Osteocyte (in vitro differentiated cells): ENCODE results near the gene BEX3. TPM values are rescaled to one million over a fixed set of nuclear protein-coding genes. Genes with fewer than 3 reads are reported as not detected.
"Not testable (repeated sequence)": the region's sequence is repeated elsewhere in the genome, so short reads cannot be mapped to it uniquely, and the experiment has no call there.

Source experiments
- DNase-seq: peaks from one replicate; pipeline ENCODE4 v3.0.0; 2021; ENCODE audit warnings: mixed read lengths; ENCODE audit not compliant: unreplicated experiment; ENCODE audit errors: extremely low spot score
- H3K27ac Mint-ChIP-seq: one replicate; pipeline ENCODE4 v1.8.0; 2021; ENCODE audit warnings: mild to moderate bottlenecking, mixed read lengths; ENCODE audit not compliant: unreplicated experiment
- H3K27me3 Mint-ChIP-seq: one replicate; pipeline ENCODE4 v1.8.0; 2021; ENCODE audit warnings: mixed read lengths; ENCODE audit not compliant: unreplicated experiment
- H3K36me3 Mint-ChIP-seq: one replicate; pipeline ENCODE4 v1.8.0; 2021; ENCODE audit warnings: mixed read lengths; ENCODE audit not compliant: unreplicated experiment
- H3K4me1 Mint-ChIP-seq: one replicate; pipeline ENCODE4 v1.8.0; 2021; ENCODE audit warnings: mixed read lengths; ENCODE audit not compliant: unreplicated experiment
- H3K4me3 Mint-ChIP-seq: one replicate; pipeline ENCODE4 v1.8.0; 2021; ENCODE audit warnings: mild to moderate bottlenecking, moderate library complexity, mixed read lengths; ENCODE audit not compliant: unreplicated experiment
- H3K9me3 Mint-ChIP-seq: one replicate; pipeline ENCODE4 v1.8.0; 2021; ENCODE audit warnings: mixed read lengths; ENCODE audit not compliant: unreplicated experiment
- total RNA-seq: library from RNA; stranded (reverse); gene quantifications from 2 replicates; pipeline ENCODE4 v1.2.1, GENCODE V29; 2021
- TF ChIP-seq, protein P1 (sequence below): fragments of 200-600 bp; sonication (generic); IDR thresholded peaks from 2 replicates; pipeline ENCODE4 v1.5.0; 2021; ENCODE audit warnings: antibody characterized with exemption, mild to moderate bottlenecking, moderate library complexity

BEX3 gene
- total RNA-seq, 1 donor from 2014 or later = 224 TPM

DNA sequence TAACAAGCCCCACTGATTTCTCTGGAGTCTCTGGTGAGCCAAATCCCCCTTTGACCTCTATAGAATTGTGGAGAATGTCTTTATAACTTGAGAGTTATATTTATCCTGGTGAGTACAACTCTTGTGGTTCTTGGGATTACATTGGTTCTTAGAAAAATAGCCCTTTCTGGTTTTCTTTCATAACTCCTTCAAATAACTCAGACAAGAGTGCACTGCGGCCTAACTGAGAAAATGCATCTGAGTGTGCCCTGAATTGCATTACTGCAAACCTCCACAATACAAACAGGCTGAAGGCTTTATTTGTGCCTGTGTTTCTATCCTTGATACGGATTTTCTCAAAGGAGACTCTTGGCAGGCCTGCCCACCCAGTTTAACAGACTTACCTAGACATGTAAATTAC is 2.7 kb downstream of the BEX3 start:
- TF ChIP-seq, protein P1, sequence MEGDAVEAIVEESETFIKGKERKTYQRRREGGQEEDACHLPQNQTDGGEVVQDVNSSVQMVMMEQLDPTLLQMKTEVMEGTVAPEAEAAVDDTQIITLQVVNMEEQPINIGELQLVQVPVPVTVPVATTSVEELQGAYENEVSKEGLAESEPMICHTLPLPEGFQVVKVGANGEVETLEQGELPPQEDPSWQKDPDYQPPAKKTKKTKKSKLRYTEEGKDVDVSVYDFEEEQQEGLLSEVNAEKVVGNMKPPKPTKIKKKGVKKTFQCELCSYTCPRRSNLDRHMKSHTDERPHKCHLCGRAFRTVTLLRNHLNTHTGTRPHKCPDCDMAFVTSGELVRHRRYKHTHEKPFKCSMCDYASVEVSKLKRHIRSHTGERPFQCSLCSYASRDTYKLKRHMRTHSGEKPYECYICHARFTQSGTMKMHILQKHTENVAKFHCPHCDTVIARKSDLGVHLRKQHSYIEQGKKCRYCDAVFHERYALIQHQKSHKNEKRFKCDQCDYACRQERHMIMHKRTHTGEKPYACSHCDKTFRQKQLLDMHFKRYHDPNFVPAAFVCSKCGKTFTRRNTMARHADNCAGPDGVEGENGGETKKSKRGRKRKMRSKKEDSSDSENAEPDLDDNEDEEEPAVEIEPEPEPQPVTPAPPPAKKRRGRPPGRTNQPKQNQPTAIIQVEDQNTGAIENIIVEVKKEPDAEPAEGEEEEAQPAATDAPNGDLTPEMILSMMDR = no peak
- no peak for DNase-seq
- H3K4me3 Mint-ChIP-seq = no peak overlapping the region
- no peaks in the 10 kb centered on the region for H3K27me3 Mint-ChIP-seq
- H3K4me1 Mint-ChIP-seq = peaks cover 14% of the 10 kb centered on the region
- H3K9me3 Mint-ChIP-seq = peaks cover 5% of the 10 kb centered on the region
- peaks cover 10% of the 10 kb centered on the region for H3K36me3 Mint-ChIP-seq
- H3K27ac Mint-ChIP-seq = peak overlapping the region; percentile 65

DNA sequence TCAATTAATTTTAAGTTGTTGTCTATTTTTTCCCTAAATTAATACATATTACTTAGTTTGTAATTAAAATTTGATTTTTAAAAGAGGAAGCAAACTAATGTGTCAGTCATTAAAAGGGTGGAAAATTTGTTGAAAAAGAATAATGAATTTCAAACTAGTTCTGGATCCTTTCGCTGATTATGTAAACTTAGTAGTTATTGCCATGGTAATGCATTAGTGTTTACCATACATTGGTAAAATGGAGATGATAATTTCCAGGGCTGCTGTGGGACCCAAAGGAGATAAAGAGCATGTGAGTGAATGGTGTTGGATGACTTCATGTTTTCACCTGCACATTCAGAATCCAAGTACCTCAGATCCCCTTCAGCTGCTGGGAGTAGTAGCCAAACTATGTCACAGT is 6.5 kb downstream of the BEX3 start:
- no peaks in the 10 kb centered on the region for H3K9me3 Mint-ChIP-seq
- DNase-seq = no peak
- H3K27ac Mint-ChIP-seq = no peak overlapping the region
- TF ChIP-seq, protein P1 = no peak
- H3K4me3 Mint-ChIP-seq = no peak overlapping the region
- no peaks in the 10 kb centered on the region for H3K27me3 Mint-ChIP-seq
- peaks cover 6% of the 10 kb centered on the region for H3K4me1 Mint-ChIP-seq
- H3K36me3 Mint-ChIP-seq = peaks cover 6% of the 10 kb centered on the region

DNA sequence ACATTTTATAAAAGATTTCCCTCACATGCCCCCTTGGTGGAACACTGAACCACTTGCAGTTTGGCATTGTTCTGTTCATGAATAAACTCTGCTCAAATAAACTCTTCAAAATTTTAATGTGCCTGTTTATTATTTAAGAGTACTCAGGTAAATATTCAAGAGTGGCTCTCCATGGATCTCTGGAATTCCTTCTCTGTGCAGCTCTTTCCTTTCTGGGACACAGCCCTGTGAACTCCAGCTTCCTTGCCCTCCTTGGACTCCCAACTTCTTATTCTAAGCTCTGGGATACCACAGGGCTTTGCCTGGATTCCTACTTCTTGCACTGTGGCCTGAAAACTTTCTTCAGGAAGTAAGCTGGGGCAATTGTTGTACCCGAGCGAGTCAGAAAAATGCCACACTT is 8.3 kb downstream of the BEX3 start:
- Mint-ChIP-seq H3K27ac (no peak overlapping the region), H3K36me3 (no peaks in the 10 kb centered on the region), H3K4me1 (no peaks in the 10 kb centered on the region), H3K9me3 (no peaks in the 10 kb centered on the region), H3K27me3 (no peaks in the 10 kb centered on the region), H3K4me3 (no peak overlapping the region)
- no peak for DNase-seq
- TF ChIP-seq, protein P1 = no peak

DNA sequence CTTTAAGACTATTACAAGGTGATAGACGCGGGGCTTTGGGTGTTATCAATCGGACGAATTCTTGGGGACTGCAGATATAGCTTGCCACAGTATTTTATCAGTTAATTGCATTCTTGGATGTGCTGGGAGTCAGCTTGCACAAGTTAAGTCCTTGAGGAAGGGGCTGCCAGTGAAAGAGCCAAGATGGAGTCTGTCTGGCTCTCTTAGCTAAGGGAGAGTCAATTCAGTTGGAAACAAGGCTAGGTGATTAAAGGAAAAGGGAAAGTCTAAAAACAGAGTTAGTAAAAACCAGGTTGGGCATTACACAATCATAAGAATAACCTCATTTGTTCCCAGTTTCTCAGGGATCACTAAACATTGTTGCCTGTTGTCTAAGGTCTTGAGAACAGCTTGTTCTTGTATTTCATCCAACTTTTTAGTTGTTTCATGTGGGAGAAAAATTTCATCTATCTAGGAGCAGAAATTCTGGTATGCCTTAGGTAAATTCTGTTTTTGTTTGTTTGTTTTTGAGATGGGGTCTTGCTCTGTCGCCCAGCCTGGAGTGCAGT is 9.0 kb downstream of the BEX3 start:
- H3K9me3 Mint-ChIP-seq, H3K27ac Mint-ChIP-seq, H3K4me3 Mint-ChIP-seq, H3K36me3 Mint-ChIP-seq, H3K4me1 Mint-ChIP-seq, DNase-seq, H3K27me3 Mint-ChIP-seq: not testable (repeated sequence)

DNA sequence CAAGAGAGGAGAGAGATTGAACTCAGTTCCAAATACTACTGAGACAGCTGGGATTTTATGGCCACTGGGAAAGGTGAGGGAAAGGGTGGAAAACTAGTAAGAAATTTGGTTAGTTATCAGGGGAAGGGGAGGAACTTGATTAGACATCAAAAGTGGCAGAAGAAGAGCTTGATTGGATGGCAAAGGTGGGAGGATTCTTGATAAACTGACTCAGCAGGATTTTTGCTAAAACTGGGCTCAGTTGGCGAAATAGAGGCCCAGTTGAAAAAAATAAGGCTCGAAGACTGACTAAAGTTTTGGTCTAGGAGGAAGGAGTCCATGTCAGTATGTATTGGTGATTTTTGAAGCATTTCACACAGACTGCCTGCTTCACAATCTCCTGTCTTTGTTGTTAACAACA is 10.0 kb downstream of the BEX3 start:
- no peaks in the 10 kb centered on the region for H3K36me3 Mint-ChIP-seq
- no peaks in the 10 kb centered on the region for H3K9me3 Mint-ChIP-seq
- H3K4me3 Mint-ChIP-seq = no peak overlapping the region
- no peaks in the 10 kb centered on the region for H3K4me1 Mint-ChIP-seq
- no peak for DNase-seq
- H3K27ac Mint-ChIP-seq = no peak overlapping the region
- TF ChIP-seq, protein P1 = no peak
- no peaks in the 10 kb centered on the region for H3K27me3 Mint-ChIP-seq

DNA sequence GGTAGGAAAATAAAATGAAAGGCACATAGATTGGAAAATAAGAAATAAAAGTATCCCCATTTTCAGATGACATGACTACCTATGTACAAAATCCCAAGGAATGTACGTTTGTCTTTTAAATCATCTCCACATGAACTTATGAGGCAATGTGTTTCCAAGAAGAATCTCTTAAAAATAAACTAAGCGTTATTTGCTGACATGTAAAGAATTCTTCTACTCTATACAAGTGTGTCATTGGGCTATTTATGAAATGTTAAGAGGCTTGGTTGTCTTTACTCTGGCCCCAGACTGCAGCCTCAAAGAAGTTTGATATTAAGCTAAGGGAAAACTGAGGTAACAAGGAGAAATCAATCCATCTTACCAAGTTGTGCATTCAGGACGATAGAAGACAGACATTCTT is 17.1 kb downstream of the BEX3 start:
- DNase-seq = no peak
- TF ChIP-seq, protein P1 = no peak
- no peaks in the 10 kb centered on the region for H3K36me3 Mint-ChIP-seq
- H3K27ac Mint-ChIP-seq = no peak overlapping the region
- peaks cover 3% of the 10 kb centered on the region for H3K9me3 Mint-ChIP-seq
- peaks cover 16% of the 10 kb centered on the region for H3K4me1 Mint-ChIP-seq
- H3K27me3 Mint-ChIP-seq = no peaks in the 10 kb centered on the region
- no peak overlapping the region for H3K4me3 Mint-ChIP-seq
